Lower lobe of right lung (tissue), 2 donors: ENCODE results near the gene METTL8. TPM values are rescaled to one million over a fixed set of nuclear protein-coding genes. Genes with fewer than 3 reads are reported as not detected.

Source experiments
- ATAC-seq, 2 donors: fragments of 200-7000 bp; cut with Tn5 transposase; one replicate each; pipeline ENCODE4 v1.9.1; 2020 to 2022; ENCODE audit warnings: mild to moderate bottlenecking in 2 of 2, moderate library complexity in 2 of 2
- DNase-seq: peaks from one replicate; pipeline ENCODE4 v3.0.0-alpha.2; 2020
- H3K27ac ChIP-seq: fragments of 200-600 bp; one replicate; pipeline ENCODE4 v1.8.0; 2022
- H3K27me3 ChIP-seq: fragments of 200-600 bp; one replicate; pipeline ENCODE4 v1.8.0; 2022; ENCODE audit warnings: low read depth
- H3K36me3 ChIP-seq: fragments of 200-600 bp; one replicate; pipeline ENCODE4 v1.8.0; 2022; ENCODE audit warnings: mild to moderate bottlenecking
- H3K4me1 ChIP-seq: fragments of 200-600 bp; one replicate; pipeline ENCODE4 v1.8.0; 2022
- H3K4me3 ChIP-seq: fragments of 200-600 bp; one replicate; pipeline ENCODE4 v1.8.0; 2022; ENCODE audit warnings: mild to moderate bottlenecking
- H3K9me3 ChIP-seq: fragments of 200-600 bp; one replicate; pipeline ENCODE4 v1.8.0; 2022
- intact Hi-C: fragments of 100-400 bp; cut with DNase I; formaldehyde crosslinking; loops from one replicate; pipeline ENCODE4 v1.11.0; 2022
- total RNA-seq: library from RNA; stranded (reverse); fragmentation: NEBNext Ultra II Directional; extraction: Animal tissue kit (Norgen Biotek cat#: 25700); gene quantifications from one replicate; pipeline ENCODE4 v1.2.1, GENCODE V29; 2021
- TF ChIP-seq, protein P1 (sequence below): fragments of 200-600 bp; IDR thresholded peaks from one replicate; pipeline ENCODE4 v1.8.0; 2022; ENCODE audit warnings: antibody characterized with exemption, mild to moderate bottlenecking
- donor health status: DM: no; HTN: yes; CAD: no; lungs with severe emphysema.

The METTL8 gene
- total RNA-seq, 1 donor from 2014 or later: 12.9 TPM

DNA sequence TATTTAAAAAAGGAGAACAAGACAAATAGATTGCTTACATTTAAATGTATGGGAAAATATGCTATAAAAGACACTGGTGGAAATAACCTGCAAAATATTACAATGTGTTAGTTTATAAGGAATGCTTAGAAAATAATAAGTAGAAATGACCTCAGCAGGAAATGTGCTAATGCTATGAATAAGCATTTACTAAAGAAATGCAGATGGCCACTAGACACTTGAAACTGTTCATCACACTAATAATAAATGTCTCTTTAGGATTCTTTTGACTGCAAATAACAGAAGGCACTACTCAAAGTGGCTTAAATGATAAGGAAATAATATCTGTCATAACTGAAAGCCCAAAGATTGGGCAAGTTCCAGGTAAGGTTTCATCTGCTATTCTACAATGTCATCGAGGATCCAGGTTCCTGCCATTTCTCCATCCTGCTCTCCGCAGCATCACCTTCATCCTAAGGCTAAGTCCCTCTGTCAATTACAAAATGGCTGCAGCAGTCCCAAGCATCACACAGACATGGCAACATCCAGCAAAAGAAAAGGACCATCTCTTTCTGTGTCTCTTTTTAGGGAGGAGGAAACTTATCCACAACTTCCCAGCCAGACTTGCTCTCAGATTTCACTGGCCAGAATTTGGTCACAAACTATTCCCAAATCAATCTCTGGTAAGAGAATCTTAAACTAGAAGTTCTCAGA is 21.9 kb downstream of the METTL8 start:
- TF ChIP-seq, protein P1, sequence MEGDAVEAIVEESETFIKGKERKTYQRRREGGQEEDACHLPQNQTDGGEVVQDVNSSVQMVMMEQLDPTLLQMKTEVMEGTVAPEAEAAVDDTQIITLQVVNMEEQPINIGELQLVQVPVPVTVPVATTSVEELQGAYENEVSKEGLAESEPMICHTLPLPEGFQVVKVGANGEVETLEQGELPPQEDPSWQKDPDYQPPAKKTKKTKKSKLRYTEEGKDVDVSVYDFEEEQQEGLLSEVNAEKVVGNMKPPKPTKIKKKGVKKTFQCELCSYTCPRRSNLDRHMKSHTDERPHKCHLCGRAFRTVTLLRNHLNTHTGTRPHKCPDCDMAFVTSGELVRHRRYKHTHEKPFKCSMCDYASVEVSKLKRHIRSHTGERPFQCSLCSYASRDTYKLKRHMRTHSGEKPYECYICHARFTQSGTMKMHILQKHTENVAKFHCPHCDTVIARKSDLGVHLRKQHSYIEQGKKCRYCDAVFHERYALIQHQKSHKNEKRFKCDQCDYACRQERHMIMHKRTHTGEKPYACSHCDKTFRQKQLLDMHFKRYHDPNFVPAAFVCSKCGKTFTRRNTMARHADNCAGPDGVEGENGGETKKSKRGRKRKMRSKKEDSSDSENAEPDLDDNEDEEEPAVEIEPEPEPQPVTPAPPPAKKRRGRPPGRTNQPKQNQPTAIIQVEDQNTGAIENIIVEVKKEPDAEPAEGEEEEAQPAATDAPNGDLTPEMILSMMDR: no peak
- intact Hi-C loops: loop anchor here (10.0 kb wide), 1 partner anchor 427 kb away; no protein-coding TSS in a partner anchor
- Histone ChIP-seq H3K27ac (no peak overlapping the region), H3K27me3 (no peaks in the 10 kb centered on the region), H3K9me3 (no peaks in the 10 kb centered on the region), H3K4me3 (no peak overlapping the region), H3K36me3 (no peaks in the 10 kb centered on the region), H3K4me1 (peaks cover 11% of the 10 kb centered on the region)
- DNase-seq (no peak), ATAC-seq (no peak)

DNA sequence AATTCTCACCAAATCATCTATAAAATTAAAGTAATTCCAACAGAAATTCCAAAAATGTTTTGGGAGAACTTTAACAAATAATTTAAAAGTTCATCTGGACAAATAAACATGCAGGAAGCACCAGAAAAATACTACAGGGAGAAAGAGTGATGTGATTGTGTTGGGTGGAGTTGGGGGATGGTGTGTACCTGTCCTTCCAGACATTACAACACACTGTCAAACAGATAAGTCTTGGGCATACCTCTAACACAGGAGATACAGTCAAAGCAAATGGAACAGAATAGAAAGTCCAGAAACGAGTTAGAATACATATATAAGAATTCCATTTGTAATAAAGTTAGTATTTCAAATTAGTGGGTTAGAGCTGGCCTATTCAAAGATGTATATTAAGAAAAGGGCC is 22.6 kb downstream of the METTL8 start:
- intact Hi-C loops: loop anchor here (10.0 kb wide), 1 partner anchor 426 kb away; no protein-coding TSS in a partner anchor
- DNase-seq (no peak), ATAC-seq (no peak)
- H3K9me3 ChIP-seq: no peaks in the 10 kb centered on the region
- H3K36me3 ChIP-seq: no peaks in the 10 kb centered on the region
- H3K4me1 ChIP-seq: peaks cover 11% of the 10 kb centered on the region
- no peak overlapping the region for H3K4me3 ChIP-seq
- TF ChIP-seq, protein P1: no peak
- H3K27me3 ChIP-seq: no peaks in the 10 kb centered on the region
- H3K27ac ChIP-seq: no peak overlapping the region

DNA sequence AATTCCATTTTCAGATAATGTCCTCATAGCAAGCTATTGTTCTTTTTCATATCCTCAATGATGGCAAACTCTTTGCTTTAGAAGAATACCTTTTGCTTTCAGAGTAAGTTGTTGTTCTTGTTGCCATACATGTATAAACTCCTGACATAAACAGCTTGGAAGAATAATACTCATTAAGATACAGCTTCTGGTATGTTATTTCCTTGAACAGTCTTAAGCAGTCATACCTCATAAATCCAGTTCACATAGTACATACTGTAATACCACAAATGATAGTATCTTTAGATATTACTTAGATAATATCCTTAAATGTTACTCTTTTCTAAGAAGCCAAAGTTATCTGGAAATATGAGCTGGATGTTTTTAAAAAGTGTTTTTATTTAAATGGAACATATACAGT is 23.2 kb downstream of the METTL8 start:
- no peak overlapping the region for H3K27ac ChIP-seq
- H3K4me1 ChIP-seq: peaks cover 7% of the 10 kb centered on the region
- DNase-seq (no peak), ATAC-seq (no peak)
- TF ChIP-seq, protein P1: no peak
- no peaks in the 10 kb centered on the region for H3K9me3 ChIP-seq
- no peak overlapping the region for H3K4me3 ChIP-seq
- no peaks in the 10 kb centered on the region for H3K27me3 ChIP-seq
- intact Hi-C loops: loop anchor here (10.0 kb wide), 1 partner anchor 426 kb away; no protein-coding TSS in a partner anchor
- no peaks in the 10 kb centered on the region for H3K36me3 ChIP-seq

DNA sequence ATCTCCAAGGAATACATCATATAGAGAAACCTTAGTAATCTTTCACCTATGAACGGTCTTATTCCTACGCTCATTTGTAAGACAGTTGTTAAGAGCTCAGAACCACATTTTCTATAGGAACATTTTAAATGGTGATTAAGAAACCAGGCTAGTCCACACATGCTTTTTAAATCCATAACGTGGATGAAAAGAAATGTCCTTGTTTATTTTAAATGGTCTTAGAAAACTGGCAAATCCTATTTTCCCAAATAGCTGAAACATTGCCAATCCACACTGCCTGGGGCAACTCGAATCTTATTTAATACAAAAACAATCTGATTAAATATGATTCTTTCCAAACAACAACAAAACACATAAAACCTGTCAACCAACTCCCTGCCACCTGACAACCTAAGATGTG is 23.7 kb downstream of the METTL8 start:
- ATAC-seq (no peak), DNase-seq (no peak)
- intact Hi-C loops: loop anchor here (10.0 kb wide), 1 partner anchor 425 kb away; no protein-coding TSS in a partner anchor
- Histone ChIP-seq H3K4me1 (peaks cover 7% of the 10 kb centered on the region), H3K9me3 (no peaks in the 10 kb centered on the region), H3K27ac (no peak overlapping the region), H3K4me3 (no peak overlapping the region), H3K27me3 (no peaks in the 10 kb centered on the region), H3K36me3 (no peaks in the 10 kb centered on the region)
- TF ChIP-seq, protein P1: no peak

DNA sequence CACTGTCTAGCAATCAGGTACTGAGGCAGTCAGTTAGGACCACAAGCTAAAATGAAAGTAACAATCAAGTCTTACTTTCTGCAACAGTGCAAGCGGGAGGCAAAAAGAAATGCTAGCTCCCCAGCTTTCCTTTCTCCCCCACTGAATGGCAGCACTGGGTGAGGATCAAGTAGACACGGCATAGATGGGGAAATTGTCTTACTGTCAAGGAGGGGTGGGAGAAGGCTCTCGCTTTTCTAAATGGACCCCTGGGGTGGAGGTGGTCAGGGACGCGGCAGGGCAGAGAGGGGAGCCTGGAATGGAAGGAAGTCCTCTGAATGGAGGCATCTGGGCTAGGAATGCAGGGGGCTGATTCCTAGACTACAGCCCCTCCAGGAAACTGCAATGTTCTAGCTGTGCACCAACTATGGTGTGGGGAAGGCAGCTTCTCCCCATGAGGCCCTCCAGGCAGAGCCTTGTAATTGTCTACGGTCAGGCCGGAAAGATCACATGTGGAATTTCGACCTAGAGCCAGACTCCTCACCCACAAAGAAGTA is 24.3 kb downstream of the METTL8 start:
- Histone ChIP-seq H3K36me3 (no peaks in the 10 kb centered on the region), H3K27me3 (no peaks in the 10 kb centered on the region), H3K27ac (no peak overlapping the region), H3K4me3 (no peak overlapping the region), H3K4me1 (peaks cover 7% of the 10 kb centered on the region), H3K9me3 (no peaks in the 10 kb centered on the region)
- intact Hi-C loops: no loop called here
- no peak for DNase-seq
- no peak for ATAC-seq
- TF ChIP-seq, protein P1: no peak
